Vagina (tissue), 2 donors: ENCODE measurements around the gene CTCFL. TPM values are rescaled to one million over a fixed set of nuclear protein-coding genes. Genes with fewer than 3 reads are reported as not detected.
A peak's percentile ranks its signal among the peaks of the same experiment; 100 is the strongest.

Experiments used
- DNase-seq, 2 donors: peaks; one replicate each; pipeline ENCODE4 v3.0.0-alpha.2; 2017; ENCODE audit errors: extremely low spot score in 2 of 2
- H3K27ac ChIP-seq: fragments of 200-600 bp; sonication (generic); one replicate; pipeline ENCODE4 v1.5.1; 2019
- H3K27me3 ChIP-seq: fragments of 200-600 bp; sonication (generic); one replicate; pipeline ENCODE4 v1.5.1; 2019
- H3K36me3 ChIP-seq, 2 donors: fragments of 200-600 bp; sonication (generic); one replicate each; pipeline ENCODE4 v1.5.1; 2017 to 2019
- H3K4me1 ChIP-seq: fragments of 200-600 bp; sonication (generic); one replicate; pipeline ENCODE4 v1.5.1; 2019
- H3K4me3 ChIP-seq, 2 donors: fragments of 200-600 bp; sonication (generic); 1 replicate in 1 of 2; 2 replicates in 1 of 2; pipeline ENCODE4 v1.5.1; 2016 to 2019
- H3K9me3 ChIP-seq: fragments of 200-600 bp; sonication (generic); one replicate; pipeline ENCODE4 v1.5.1; 2019
- POLR2A ChIP-seq, 2 donors: fragments of 450-650 bp; IDR thresholded peaks; one replicate each; pipeline ENCODE4 v1.6.1; 2017; ENCODE audit warnings: antibody characterized with exemption in 2 of 2, mild to moderate bottlenecking in 2 of 2, moderate library complexity in 2 of 2
- POLR2AphosphoS5 ChIP-seq, 2 donors: sonication (generic); formaldehyde crosslinking; IDR thresholded peaks; one replicate each; pipeline ENCODE4 v1.9.0; 2017; ENCODE audit warnings: antibody characterized with exemption in 2 of 2, mild to moderate bottlenecking in 2 of 2, low read depth in 1 of 2; ENCODE audit not compliant: insufficient read depth in 1 of 2
- intact Hi-C: fragments of 100-400 bp; cut with DNase I; formaldehyde crosslinking; loops from one replicate; pipeline ENCODE4 v1.15.1; 2023
- total RNA-seq: library from RNA; depleted of rRNA; stranded (reverse); fragments of >200 nt; gene quantifications from one replicate; pipeline ENCODE4 v1.2.3, GENCODE V29; 2016
- TF ChIP-seq, protein P1 (sequence below), 3 experiments: fragments of 450-650 bp in 2 of 3; fragments of 200-600 bp in 1 of 3; sonication (generic) in 1 of 3; IDR thresholded peaks; one replicate each; pipeline ENCODE4 v1.5.1; 2017 to 2019; ENCODE audit warnings: antibody characterized with exemption in 3 of 3, mild to moderate bottlenecking in 2 of 3, moderate library complexity in 2 of 3

Gene CTCFL
- total RNA-seq, 1 donor from 2014 or later: not detected

DNA sequence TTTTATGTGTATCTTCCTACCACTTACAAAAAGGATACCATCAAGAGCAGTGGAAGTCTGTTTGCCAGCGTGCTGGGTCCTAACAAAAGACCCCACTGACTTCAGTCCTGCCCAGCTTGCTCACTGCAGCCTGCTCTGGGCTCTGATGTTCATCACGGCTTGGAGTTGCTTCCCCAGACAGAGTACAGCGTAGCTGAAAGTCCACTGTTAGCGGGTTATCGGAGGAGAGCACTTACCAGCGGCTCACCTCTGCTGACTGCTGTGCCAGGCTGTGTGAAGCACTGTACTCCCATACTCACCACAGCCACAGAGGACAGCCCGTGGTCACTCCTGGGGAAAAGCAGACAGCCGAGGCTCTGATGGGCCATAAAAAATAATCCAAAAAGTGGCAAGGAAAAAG, 40.2 kb downstream of the CTCFL start:
- no peak for DNase-seq
- Histone ChIP-seq H3K9me3 (no peaks in the 10 kb centered on the region), H3K27me3 (no peaks in the 10 kb centered on the region), H3K4me3 (no peak overlapping the region), H3K36me3 (no peaks in the 10 kb centered on the region), H3K27ac (no peak overlapping the region), H3K4me1 (no peaks in the 10 kb centered on the region)
- TF ChIP-seq, protein P1, sequence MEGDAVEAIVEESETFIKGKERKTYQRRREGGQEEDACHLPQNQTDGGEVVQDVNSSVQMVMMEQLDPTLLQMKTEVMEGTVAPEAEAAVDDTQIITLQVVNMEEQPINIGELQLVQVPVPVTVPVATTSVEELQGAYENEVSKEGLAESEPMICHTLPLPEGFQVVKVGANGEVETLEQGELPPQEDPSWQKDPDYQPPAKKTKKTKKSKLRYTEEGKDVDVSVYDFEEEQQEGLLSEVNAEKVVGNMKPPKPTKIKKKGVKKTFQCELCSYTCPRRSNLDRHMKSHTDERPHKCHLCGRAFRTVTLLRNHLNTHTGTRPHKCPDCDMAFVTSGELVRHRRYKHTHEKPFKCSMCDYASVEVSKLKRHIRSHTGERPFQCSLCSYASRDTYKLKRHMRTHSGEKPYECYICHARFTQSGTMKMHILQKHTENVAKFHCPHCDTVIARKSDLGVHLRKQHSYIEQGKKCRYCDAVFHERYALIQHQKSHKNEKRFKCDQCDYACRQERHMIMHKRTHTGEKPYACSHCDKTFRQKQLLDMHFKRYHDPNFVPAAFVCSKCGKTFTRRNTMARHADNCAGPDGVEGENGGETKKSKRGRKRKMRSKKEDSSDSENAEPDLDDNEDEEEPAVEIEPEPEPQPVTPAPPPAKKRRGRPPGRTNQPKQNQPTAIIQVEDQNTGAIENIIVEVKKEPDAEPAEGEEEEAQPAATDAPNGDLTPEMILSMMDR (IDR thresholded peaks at IDR 0.05): no peak
- TF ChIP-seq POLR2A (IDR thresholded peaks at IDR 0.05): no peak
- no peak for TF ChIP-seq POLR2AphosphoS5 (IDR thresholded peaks at IDR 0.05; ENCODE audit: insufficient read depth in 1 of 2, low read depth in 1 of 2)
- intact Hi-C loops: loop anchor here (5.0 kb wide), 1 partner anchor 97 kb away; no protein-coding TSS in a partner anchor

DNA sequence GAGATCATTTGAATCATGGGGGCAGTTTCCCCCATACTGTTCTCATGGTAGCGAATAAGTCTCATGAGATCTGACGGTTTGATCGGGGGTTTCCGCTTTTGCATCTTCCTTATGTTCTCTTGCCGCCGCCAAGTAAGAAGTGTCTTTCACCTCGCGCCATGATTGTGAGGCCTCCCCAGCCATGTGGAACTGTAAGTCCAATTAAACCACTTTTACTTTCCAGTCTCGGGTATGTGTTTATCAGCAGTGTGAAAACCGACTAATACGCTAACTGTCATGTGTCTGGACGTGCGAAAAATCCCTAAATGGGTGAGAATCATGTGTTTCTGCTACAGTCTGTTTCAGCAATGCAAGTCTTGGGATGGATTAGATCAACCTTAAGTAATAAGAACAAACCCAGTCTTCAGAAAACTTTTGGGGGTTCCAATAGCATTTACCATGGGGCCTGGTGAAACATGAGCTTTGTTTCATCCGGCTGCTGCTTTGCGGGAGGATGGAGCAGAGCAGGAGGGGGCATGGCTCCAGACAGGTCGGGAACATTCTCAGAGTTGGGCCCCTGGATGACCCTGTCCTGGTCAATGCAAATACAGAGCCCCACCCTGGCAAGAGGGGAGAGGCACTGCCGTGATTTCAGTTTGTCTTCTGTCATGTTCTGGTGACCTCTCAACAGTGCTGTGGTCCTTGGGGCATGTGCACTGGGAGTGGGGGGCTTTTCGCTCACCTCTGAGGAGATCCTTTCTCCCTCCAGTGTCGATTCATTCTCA, 41.5 kb downstream of the CTCFL start:
- DNase-seq: no peak
- TF ChIP-seq POLR2AphosphoS5 (IDR thresholded peaks at IDR 0.05; ENCODE audit: insufficient read depth in 1 of 2, low read depth in 1 of 2) (no peak), POLR2A (IDR thresholded peaks at IDR 0.05) (no peak)
- TF ChIP-seq, protein P1 (IDR thresholded peaks at IDR 0.05): no peak
- Histone ChIP-seq H3K4me3 (no peak overlapping the region), H3K9me3 (no peaks in the 10 kb centered on the region), H3K4me1 (no peaks in the 10 kb centered on the region), H3K36me3 (no peaks in the 10 kb centered on the region), H3K27ac (no peak overlapping the region), H3K27me3 (no peaks in the 10 kb centered on the region)
- intact Hi-C loops: loop anchor here (5.0 kb wide), 1 partner anchor 96 kb away; no protein-coding TSS in a partner anchor

DNA sequence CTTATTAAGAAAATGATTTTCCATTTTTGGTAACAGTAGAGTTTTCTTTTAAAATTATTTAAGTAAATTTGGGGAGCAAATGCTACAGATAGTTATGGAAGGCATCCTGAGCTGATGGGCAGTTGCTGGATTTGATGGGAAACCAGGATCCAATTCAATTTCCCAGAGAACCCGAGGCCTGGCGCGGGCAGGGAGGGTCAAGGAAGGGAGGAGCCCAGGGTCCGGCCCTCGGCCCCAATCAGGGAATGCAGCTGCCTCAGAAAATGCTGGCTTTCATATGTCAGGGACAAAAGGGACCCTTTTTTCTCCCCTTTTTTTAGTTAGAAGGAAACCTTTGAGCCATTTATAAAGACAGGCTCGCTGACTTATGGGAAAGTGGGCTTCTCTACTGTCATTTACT, 42.1 kb downstream of the CTCFL start:
- no peak overlapping the region for H3K27ac ChIP-seq
- no peaks in the 10 kb centered on the region for H3K4me1 ChIP-seq
- intact Hi-C loops: loop anchor here (5.0 kb wide), 1 partner anchor 95 kb away; no protein-coding TSS in a partner anchor
- no peak for TF ChIP-seq POLR2A (IDR thresholded peaks at IDR 0.05)
- TF ChIP-seq, protein P1 (IDR thresholded peaks at IDR 0.05): no peak
- no peak for TF ChIP-seq POLR2AphosphoS5 (IDR thresholded peaks at IDR 0.05; ENCODE audit: insufficient read depth in 1 of 2, low read depth in 1 of 2)
- no peaks in the 10 kb centered on the region for H3K27me3 ChIP-seq
- DNase-seq: no peak
- no peaks in the 10 kb centered on the region for H3K9me3 ChIP-seq
- no peaks in the 10 kb centered on the region for H3K36me3 ChIP-seq
- no peak overlapping the region for H3K4me3 ChIP-seq

DNA sequence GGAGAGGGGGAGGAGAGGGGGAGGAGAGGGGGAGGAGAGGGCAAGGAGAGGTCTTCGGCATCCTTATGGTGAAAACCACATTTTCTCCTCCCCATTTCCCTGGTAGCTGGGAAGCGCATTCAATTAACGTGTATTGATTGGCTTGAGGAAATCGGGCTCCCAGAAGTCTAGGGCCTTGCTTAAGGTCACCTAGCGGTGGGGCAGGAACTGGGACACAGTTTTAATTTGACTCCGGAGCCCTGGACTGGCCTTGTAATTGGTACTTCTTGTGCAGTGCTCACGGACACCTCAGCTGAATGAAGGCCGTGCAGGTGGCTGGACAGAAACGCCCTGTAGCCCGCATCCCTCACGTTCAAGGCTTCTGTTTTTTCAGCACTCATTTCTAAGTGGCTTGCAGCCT, 42.8 kb downstream of the CTCFL start:
- Histone ChIP-seq H3K27ac (no peak overlapping the region), H3K27me3 (no peaks in the 10 kb centered on the region), H3K4me3 (no peak overlapping the region), H3K9me3 (no peaks in the 10 kb centered on the region), H3K4me1 (no peaks in the 10 kb centered on the region), H3K36me3 (no peaks in the 10 kb centered on the region)
- no peak for DNase-seq
- intact Hi-C loops: loop anchor here (5.0 kb wide), 1 partner anchor 95 kb away; no protein-coding TSS in a partner anchor
- TF ChIP-seq, protein P1 (IDR thresholded peaks at IDR 0.05): no peak
- TF ChIP-seq POLR2A (IDR thresholded peaks at IDR 0.05) (no peak), POLR2AphosphoS5 (IDR thresholded peaks at IDR 0.05; ENCODE audit: insufficient read depth in 1 of 2, low read depth in 1 of 2) (no peak)

DNA sequence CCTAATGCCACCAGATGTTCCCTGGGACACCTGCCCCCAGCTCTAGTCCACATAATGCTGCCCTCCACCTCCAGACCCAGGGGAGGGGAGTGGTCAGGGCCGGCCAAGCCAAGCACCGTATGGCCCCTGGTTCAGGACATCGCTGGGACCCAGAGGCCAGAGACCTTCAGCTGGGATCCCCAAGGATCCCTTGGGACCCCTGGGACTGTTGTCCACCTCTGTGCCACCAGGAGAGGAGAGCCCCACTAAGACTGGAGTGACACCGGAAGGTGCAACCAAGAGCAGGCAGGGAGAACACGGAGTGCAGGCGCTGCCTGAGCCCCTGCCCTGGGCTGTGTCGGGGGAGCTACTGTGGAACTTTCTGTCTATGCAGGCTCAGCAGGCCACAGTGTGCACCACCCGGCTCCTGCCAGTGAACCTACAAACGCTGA, 43.6 kb downstream of the CTCFL start:
- Histone ChIP-seq H3K4me3 (no peak overlapping the region), H3K27me3 (no peaks in the 10 kb centered on the region), H3K9me3 (no peaks in the 10 kb centered on the region), H3K27ac (peak overlapping the region; percentile 36), H3K36me3 (no peaks in the 10 kb centered on the region), H3K4me1 (no peaks in the 10 kb centered on the region)
- TF ChIP-seq POLR2AphosphoS5 (IDR thresholded peaks at IDR 0.05; ENCODE audit: insufficient read depth in 1 of 2, low read depth in 1 of 2): no peak
- DNase-seq: no peak
- intact Hi-C loops: loop anchor here (5.0 kb wide), 1 partner anchor 94 kb away; no protein-coding TSS in a partner anchor
